DMS114 treated with DMSO at 0.1 percent for 48 hours (cell line): ENCODE measurements around the gene PES1.
A peak's percentile ranks its signal among the peaks of the same experiment; 100 is the strongest.
"Not testable (repeated sequence)": the region's sequence is repeated elsewhere in the genome, so short reads cannot be mapped to it uniquely, and the experiment has no call there.

ENCODE experiments used
- DNase-seq: peaks from one replicate; lab custom pipeline; 2025; ENCODE audit not compliant: unreplicated experiment; lab: John Stamatoyannopoulos, UW

The PES1 gene

DNA sequence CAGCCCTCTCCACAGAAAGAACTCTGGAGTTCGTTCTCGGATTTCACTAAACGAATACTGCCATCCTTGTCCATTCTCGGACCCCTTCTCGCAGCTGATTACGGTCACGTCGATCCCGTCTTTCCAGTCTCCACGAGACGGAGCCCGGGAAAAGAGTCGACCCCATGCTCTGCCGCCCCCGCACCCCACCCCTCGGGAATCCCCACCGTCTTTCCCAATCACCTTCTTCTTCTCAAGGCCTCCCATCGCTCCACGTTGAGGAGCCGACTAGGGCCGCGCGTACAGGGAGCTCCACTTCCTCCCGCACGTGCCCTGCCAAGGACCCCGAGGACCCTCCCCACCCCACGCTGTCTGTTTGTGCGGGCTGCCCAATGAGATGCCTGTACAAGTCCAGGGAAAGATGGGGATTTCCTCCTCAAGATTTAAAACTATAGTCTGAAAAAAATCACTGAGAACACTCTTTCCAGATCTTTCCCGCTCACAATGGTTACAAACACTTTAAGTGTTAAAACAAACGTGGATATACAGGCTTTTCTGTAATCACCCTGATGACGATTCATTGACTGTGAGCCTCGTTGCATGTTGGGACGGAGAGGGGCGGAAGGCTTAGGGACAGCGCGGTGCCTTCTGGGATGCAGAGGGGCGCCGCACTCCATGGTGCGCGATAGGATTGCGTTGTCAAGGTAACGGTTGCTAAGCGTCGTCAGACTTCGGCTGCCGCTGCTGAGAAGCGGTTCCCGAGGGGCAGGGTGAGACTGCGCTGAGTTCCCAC is at the start of gene PES1:
PES1 (minus strand) TSS at position 323 of the 772 bp plus-strand sequence; CDS start at position 246, 77 bp downstream.
- peak; percentile 96 for DNase-seq

DNA sequence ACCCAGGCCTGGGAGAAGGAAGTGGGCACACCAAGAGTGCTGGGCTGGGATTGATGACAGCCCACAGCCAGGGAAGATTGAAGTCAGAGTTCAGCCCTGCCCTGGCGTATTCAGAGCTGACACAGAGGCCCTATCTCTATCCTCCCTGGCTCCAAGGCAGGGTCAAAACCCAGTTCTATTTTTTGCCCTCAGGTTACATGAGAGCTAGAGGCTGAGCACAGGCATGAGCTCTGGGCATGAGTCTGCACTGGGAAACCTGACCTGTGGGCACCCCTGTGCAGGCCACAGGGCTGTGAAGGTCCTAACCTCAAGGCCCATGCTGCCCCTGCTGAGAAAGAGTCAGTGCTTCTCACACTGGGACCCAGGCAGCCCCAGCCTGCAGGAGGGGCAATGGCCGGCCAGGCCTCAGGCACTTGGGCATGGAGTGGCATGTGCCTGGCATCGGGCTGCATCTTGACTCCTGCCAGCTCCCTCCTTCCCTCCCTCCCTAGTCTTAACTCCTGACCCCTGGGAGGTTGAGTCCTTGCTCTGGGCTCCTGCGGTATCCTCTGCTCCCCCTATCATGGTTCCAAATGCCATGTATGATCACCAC is 49.2 kb upstream of the PES1 start:
- no peak for DNase-seq

DNA sequence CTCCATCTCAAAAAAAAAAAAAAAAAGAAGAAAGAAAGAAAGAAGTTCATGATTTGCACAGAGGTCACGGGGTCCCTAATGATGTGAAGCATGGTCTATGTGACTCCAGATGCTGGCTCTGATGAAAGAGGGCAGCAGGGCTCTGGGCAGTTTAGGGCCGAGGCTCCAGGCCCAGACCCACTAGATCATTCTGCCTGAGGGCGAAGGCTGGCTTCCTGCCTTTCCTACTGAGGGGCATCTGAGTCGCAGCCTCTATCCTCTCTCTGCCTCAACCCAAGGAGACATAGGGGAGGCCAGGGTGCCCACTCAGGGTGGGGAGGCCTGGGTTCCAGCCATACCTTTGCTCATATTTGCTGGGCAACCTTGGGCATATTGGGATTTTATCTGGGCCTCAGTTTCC is 48.7 kb upstream of the PES1 start:
- no peak for DNase-seq

GRCh38 chr22:30637701-30638114 is 46.0 kb upstream of the PES1 start:
- DNase-seq, result no peak

DNA sequence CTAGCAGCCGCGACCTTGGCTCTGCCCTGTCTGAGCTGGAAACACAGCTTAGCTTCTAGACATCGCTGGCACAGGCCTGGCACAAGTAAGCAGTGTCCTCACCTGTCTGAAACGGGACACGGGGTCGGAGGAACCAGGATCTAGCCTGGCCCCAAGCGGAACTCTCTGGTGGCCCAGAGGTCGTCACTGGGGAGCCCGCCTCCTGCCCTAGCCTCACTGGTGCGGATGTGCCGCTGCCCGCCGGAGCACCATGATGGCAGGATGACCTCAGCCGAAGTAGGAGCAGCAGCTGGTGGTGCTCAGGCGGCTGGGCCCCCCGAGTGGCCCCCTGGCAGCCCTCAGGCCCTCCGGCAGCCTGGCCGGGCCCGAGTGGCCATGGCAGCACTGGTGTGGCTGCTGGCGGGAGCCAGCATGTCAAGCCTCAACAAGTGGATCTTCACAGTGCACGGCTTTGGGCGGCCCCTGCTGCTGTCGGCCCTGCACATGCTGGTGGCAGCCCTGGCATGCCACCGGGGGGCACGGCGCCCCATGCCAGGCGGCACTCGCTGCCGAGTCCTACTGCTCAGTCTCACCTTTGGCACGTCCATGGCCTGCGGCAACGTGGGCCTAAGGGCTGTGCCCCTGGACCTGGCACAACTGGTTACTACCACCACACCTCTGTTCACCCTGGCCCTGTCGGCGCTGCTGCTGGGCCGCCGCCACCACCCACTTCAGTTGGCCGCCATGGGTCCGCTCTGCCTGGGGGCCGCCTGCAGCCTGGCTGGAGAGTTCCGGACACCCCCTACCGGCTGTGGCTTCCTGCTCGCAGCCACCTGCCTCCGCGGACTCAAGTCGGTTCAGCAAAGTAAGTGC is 44.7 kb upstream of the PES1 start:
- no peak for DNase-seq

GRCh38 chr22:30635273-30636225 is 43.8 kb upstream of the PES1 start, which contains the start of gene SLC35E4:
SLC35E4 (plus strand) TSS chr22:30635781; CDS start chr22:30636451, 670 bp downstream.
- peak; percentile 77 for DNase-seq

- DNase-seq, result peak; percentile 58
Measured at GRCh38 chr22:30634471-30635233, 42.9 kb upstream of the PES1 start.

GRCh38 chr22:30631469-30631868 is 39.8 kb upstream of the PES1 start:
- not testable (repeated sequence) for DNase-seq

DNA sequence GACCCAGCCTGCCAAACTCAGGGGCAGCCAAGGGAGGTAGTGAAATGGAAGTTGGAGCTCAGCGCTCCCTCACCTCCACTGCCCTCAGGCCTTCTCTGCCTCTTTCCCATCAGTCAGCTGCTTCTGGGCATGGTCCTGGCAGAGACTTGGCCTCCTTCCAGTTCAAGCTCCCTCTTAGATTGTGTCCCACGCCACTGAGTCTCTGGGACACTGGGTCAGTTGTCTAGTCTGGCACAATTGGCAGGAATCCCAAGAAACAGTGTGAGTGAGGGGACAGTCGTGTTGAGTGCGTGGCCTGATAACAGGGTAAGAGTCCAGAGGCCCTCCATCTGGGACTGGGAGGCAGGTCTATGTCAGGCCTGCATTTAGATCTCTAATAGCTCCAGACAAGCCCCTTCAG is 36.8 kb upstream of the PES1 start:
- DNase-seq, result no peak

DNA sequence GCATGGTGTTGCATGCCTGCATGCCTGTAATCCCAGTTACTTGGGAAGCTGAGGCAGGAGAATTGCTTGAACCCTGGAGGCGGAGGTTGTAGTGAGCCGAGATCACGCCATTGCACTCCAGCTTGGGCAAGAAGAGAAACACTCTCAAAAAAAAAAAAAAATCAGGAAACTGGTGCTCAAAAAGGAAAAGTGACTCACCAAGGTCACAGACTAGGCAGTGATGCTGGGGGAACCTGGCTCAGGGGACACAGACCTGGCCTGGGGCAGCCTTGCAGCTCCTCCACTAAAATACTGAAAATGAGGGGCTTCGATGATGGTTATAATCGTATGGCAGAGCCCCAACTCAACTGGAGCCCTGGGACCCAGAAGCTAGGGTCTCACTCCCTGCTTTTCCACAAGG is 35.8 kb upstream of the PES1 start:
- no peak for DNase-seq

GRCh38 chr22:30626413-30626812 is 34.7 kb upstream of the PES1 start:
- no peak for DNase-seq

DNA sequence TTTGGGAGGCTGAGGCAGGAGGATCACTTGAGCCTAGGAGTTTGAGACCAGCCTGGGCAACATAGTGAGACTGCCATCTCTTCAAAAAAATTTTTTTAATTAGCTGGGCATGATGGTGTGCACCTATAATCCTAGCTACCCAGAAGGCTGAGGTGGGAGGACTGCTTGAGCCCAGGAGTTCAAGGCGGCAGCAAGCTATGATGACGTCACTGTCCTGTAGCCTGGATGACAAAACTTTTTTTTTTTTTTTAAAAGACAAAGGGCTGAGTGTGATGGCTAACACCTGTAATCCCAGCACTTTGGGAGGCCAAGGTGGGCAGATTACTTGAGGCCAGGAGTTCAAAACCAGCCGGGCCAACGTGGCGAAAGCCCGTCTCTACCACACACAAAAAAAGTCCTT is 28.2 kb upstream of the PES1 start:
- DNase-seq, result not testable (repeated sequence)

GRCh38 chr22:30617819-30618218 is 26.1 kb upstream of the PES1 start:
- no peak for DNase-seq

DNA sequence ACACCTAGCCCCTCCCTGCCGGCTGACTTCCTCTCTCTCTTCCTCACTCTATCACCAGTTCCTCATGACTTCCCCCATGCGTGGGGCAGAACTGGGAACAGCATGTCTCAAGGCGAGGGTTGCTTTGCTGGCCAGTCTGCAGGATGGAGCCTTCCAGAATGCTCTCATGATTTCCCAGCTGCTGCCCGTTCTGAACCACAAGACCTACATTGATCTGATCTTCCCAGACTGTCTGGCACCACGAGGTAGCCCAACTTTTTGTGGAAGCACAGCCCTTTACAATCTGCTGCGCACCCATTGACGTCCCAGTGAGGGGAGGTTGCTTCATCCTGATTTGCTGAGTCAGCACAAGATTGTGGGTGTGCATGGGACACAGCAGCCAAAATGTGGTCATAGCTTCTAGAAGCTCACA is 23.8 kb upstream of the PES1 start:
- no peak for DNase-seq

DNA sequence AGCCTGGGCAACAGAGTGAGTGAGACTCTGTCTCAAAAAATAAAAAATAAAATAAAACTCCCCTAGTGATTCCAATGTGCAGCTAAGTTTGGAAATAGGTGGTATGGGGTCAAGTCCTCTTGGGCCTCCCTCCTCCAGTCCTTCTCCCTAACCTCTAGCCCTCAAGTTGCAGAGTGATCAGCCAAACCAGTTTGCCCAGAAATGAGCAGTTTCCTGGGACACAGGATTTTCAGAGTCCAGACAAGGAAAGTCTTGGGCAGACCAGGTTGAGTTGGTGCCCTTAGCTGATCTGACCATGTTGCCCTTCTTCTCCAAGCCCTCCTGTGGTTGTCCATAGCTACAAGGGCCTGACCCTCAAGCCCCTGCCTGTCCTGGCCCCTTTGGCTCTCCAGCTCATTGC is 23.2 kb upstream of the PES1 start:
- no peak for DNase-seq

- no peak for DNase-seq
Measured at GRCh38 chr22:30614268-30614667, 22.6 kb upstream of the PES1 start.

GRCh38 chr22:30612789-30613188 is 21.1 kb upstream of the PES1 start:
- DNase-seq, result no peak

DNA sequence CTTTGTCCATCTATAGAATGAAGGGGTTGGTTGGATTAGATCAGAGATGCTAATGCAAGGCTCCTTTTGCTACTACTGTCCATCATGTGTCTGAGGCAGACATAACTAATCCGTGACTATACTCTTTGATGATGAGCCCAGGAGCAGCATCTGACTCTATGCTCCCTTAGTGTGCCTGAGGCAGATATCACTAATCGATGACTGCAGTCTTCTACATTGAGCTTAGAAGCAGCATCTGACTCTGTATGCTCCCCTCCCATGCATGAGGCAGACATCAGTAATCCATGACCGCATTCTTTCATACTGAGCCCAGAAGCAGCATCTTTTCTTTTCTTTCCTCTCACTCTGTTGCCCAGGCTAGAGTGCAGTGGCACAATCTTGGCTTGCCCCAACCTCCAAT is 19.5 kb upstream of the PES1 start:
- no peak for DNase-seq

GRCh38 chr22:30610299-30610698 is 18.6 kb upstream of the PES1 start:
- no peak for DNase-seq
